HL-60 (cell line): ENCODE measurements around the gene BEND5.

Source experiments
- POLR2AphosphoS5 ChIP-seq: IDR thresholded peaks from 2 replicates; pipeline ENCODE4 v1.6.1; 2012; ENCODE audit warnings: low read depth
- TF ChIP-seq, protein P1 (sequence below): IDR thresholded peaks from one replicate; pipeline ENCODE4 v1.5.1; 2011; ENCODE audit warnings: low read length, control low read depth, inconsistent platforms; ENCODE audit not compliant: insufficient read depth
- TF ChIP-seq, protein P2 (sequence below): IDR thresholded peaks from 2 replicates; pipeline ENCODE4 v1.6.1; 2012; ENCODE audit warnings: low read depth; ENCODE audit not compliant: insufficient replicate concordance

DNA sequence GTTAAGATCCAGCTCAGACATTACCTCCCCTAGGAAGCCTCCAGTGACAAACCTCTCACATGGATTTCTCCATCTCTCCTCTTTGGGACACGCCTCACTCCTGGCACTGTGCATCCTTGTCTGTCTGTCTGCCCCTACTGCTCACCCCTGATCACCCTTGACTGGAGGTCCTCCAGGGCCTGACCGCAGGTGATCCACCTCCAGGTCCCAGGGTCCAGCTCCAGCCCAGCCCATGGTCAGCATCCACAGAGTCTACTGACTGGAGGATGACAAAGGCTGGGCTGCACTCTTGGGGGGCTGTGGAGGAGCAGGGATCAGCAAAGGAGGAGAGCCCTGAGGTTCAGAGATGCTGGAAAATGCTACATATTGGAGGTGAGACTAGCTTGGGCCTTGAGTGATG, 65.8 kb downstream of the BEND5 start:
- TF ChIP-seq, protein P1, sequence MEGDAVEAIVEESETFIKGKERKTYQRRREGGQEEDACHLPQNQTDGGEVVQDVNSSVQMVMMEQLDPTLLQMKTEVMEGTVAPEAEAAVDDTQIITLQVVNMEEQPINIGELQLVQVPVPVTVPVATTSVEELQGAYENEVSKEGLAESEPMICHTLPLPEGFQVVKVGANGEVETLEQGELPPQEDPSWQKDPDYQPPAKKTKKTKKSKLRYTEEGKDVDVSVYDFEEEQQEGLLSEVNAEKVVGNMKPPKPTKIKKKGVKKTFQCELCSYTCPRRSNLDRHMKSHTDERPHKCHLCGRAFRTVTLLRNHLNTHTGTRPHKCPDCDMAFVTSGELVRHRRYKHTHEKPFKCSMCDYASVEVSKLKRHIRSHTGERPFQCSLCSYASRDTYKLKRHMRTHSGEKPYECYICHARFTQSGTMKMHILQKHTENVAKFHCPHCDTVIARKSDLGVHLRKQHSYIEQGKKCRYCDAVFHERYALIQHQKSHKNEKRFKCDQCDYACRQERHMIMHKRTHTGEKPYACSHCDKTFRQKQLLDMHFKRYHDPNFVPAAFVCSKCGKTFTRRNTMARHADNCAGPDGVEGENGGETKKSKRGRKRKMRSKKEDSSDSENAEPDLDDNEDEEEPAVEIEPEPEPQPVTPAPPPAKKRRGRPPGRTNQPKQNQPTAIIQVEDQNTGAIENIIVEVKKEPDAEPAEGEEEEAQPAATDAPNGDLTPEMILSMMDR, result no peak
- TF ChIP-seq, protein P2, sequence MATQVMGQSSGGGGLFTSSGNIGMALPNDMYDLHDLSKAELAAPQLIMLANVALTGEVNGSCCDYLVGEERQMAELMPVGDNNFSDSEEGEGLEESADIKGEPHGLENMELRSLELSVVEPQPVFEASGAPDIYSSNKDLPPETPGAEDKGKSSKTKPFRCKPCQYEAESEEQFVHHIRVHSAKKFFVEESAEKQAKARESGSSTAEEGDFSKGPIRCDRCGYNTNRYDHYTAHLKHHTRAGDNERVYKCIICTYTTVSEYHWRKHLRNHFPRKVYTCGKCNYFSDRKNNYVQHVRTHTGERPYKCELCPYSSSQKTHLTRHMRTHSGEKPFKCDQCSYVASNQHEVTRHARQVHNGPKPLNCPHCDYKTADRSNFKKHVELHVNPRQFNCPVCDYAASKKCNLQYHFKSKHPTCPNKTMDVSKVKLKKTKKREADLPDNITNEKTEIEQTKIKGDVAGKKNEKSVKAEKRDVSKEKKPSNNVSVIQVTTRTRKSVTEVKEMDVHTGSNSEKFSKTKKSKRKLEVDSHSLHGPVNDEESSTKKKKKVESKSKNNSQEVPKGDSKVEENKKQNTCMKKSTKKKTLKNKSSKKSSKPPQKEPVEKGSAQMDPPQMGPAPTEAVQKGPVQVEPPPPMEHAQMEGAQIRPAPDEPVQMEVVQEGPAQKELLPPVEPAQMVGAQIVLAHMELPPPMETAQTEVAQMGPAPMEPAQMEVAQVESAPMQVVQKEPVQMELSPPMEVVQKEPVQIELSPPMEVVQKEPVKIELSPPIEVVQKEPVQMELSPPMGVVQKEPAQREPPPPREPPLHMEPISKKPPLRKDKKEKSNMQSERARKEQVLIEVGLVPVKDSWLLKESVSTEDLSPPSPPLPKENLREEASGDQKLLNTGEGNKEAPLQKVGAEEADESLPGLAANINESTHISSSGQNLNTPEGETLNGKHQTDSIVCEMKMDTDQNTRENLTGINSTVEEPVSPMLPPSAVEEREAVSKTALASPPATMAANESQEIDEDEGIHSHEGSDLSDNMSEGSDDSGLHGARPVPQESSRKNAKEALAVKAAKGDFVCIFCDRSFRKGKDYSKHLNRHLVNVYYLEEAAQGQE, result no peak
- TF ChIP-seq POLR2AphosphoS5, result no peak
